ENCODE data around the gene KIF16B.

- TF ChIP-seq POLR2A (IDR thresholded peaks at IDR 0.05) (no peak), CTCF (IDR thresholded peaks at IDR 0.05) (no peak)
Measured at GRCh38 chr20:16469395-16469905, 103.8 kb downstream of the KIF16B start.
